ENCODE data around the gene DHRS3. TPM values are rescaled to one million over a fixed set of nuclear protein-coding genes. Genes with fewer than 3 reads are reported as not detected.

DHRS3 gene
- total and polyA plus RNA-seq, 10 donors, result 8.9 to 41.0 (median 28.7) TPM

DNA sequence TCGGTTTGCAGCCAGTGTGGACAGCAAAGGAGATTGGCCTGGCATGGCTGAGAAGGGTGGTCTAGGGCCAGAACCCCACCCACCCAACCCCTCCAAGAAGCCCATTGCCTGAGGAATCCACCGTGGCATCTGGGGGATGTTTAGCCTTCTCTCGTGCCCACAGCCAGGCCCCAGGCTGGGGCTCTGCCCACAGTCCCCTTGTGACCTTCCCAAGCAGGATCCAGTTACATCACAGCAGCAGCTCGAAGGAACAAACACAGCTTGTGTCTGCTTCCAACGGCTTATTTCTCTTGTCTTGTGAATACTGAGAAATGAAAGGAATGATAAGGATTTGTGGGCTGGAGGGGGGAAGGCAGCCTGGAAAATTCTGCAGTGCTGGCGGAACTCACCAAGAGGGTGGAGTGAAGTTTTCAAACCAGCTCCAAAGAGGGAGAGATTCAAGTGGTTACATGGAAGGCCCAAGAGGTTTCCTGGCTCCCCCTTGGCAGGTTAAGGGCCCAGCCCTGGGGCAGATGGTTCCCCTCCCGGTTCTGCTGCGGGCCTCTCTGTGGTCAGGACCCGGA, 61.6 kb downstream of the DHRS3 start:
- no peaks in the 10 kb centered on the region for H3K27me3 ChIP-seq (replicated peaks in 1 of 7)
- 30 to 61% (median 42%) methylated on average over 8 to 9 of the region's 9 CpGs for WGBS, 5 donors
- no peak for DNase-seq
- peak overlapping the region in 7 of 8 donors; percentile 17 to 69 (median 58) for H3K27ac ChIP-seq
- TF ChIP-seq POLR2A (IDR thresholded peaks at IDR 0.05) (no peak), POLR2AphosphoS5 (IDR thresholded peaks at IDR 0.05) (peak in 1 of 3 donors; percentile 38)
- H3K4me1 ChIP-seq, result peaks cover 0 to 31% (median 2%) of the 10 kb centered on the region in 6 donors
- H3K4me3 ChIP-seq, result no peak overlapping the region
- H3K9me3 ChIP-seq, result peaks cover 0 to 3% (median 0%) of the 10 kb centered on the region in 8 donors
- H3K36me3 ChIP-seq, result no peaks in the 10 kb centered on the region
- intact Hi-C loops (cut with DNase I; ENCODE audit: low total_unique reads), result no loop called here

DNA sequence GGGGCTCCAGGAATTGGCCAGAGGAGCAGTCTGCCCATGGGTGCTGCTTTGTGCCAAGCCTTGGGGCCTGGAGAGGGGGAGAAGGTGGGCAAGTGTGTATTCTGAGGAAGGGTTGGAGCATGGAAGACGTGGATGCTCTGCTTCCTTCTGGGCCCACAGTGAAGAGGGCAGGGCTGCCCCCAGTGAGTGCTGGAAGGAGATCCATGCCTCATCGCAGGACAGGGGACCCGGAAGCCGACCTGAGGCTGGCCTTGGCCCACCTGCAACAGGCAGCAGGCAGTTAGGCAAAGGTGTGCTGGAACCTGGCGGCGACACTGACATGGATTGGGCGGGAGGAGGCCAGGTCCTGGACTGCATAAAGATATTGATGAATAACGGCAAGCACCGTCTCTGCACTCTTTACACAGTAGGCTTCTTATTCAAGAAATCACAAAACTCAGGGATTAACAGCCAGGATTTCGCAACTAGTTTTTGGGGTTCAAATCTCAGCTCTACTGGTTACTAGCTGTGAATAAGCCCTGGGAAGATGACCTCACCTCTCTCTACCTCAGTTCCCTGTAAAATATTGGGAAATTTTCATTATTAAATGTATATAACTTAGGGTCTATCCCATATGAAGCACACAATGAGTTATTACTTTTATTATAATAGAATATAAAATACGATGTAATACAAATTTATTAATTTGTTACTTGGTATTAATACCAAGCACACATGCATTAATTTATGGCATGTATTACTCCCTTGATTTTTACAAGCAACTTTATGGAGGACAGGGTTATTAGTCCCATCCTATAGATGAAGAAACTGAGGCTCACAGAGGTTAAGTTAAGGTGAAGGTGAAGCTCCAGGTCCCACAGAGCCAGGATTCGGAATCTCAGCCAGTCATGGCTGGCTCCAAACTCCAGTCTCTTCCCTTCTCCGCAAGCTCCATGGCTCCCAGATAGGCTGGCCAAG, 62.3 kb downstream of the DHRS3 start:
- Histone ChIP-seq H3K4me1 (peaks cover 0 to 31% (median 2%) of the 10 kb centered on the region in 6 donors), H3K27ac (peak overlapping the region in 7 of 8 donors; percentile 17 to 69 (median 58)), H3K27me3 (replicated peaks in 1 of 7) (no peaks in the 10 kb centered on the region), H3K4me3 (no peak overlapping the region), H3K9me3 (no peaks in the 10 kb centered on the region), H3K36me3 (no peaks in the 10 kb centered on the region)
- WGBS, 5 donors, result 91 to 93% (median 93%) methylated on average over 13 of the region's 13 CpGs
- no peak for DNase-seq
- TF ChIP-seq POLR2A (IDR thresholded peaks at IDR 0.05), result no peak
- TF ChIP-seq POLR2AphosphoS5 (IDR thresholded peaks at IDR 0.05), result no peak
- TF ChIP-seq, protein P1, sequence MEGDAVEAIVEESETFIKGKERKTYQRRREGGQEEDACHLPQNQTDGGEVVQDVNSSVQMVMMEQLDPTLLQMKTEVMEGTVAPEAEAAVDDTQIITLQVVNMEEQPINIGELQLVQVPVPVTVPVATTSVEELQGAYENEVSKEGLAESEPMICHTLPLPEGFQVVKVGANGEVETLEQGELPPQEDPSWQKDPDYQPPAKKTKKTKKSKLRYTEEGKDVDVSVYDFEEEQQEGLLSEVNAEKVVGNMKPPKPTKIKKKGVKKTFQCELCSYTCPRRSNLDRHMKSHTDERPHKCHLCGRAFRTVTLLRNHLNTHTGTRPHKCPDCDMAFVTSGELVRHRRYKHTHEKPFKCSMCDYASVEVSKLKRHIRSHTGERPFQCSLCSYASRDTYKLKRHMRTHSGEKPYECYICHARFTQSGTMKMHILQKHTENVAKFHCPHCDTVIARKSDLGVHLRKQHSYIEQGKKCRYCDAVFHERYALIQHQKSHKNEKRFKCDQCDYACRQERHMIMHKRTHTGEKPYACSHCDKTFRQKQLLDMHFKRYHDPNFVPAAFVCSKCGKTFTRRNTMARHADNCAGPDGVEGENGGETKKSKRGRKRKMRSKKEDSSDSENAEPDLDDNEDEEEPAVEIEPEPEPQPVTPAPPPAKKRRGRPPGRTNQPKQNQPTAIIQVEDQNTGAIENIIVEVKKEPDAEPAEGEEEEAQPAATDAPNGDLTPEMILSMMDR (IDR thresholded peaks at IDR 0.05 in 8 of 11, conservative IDR thresholded peaks at IDR 0.05 in 3 of 11), result no peak
- intact Hi-C loops (cut with DNase I; ENCODE audit: low total_unique reads), result no loop called here

DNA sequence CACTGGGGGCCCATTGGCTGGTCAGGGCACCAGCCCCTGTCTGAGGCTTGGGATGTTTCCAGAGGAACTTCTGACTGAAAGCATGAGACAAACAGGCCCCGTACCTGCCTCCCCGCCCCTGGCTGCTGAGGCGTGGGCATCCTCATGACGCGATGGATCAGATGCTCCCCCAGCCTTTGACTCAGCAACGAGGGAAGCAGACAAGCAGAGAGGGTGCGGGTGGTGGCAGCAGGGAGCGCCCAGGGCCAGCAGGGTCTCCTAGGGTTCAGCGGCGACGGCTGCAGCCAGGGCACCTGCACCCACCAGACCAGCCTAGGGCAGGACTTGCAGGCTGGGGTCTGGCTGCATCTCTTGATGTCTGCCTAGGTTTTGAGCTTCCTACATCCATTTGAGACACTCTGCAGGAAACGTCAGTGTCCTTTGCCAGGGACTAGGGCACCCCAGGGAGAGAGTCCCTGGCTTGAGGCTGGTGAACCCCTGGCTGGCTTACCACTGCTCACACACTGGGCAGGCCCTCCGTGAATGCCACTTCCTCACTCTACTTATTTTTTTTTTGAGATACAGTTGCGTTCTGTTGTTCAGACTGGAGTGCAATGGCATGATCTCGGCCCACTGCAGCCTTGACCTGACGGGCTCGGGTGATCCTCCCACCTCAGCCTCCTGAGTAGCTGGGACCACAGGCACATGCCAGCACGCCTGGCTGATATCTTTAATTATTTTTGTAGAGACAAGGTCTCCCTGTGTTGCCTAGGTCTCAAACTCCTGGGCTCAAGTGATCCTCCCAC, 63.3 kb downstream of the DHRS3 start:
- Histone ChIP-seq H3K27me3 (replicated peaks in 1 of 7) (no peaks in the 10 kb centered on the region), H3K9me3 (no peaks in the 10 kb centered on the region), H3K4me1 (peaks cover 0 to 31% (median 2%) of the 10 kb centered on the region in 6 donors), H3K27ac (no peak overlapping the region), H3K36me3 (no peaks in the 10 kb centered on the region), H3K4me3 (no peak overlapping the region)
- intact Hi-C loops (cut with DNase I; ENCODE audit: low total_unique reads), result no loop called here
- WGBS, 5 donors, result 82 to 91% (median 87%) methylated on average over 9 to 18 of the region's 18 CpGs
- TF ChIP-seq POLR2A (IDR thresholded peaks at IDR 0.05), result no peak
- TF ChIP-seq, protein P1 (IDR thresholded peaks at IDR 0.05 in 8 of 11, conservative IDR thresholded peaks at IDR 0.05 in 3 of 11), result no peak
- no peak for TF ChIP-seq POLR2AphosphoS5 (IDR thresholded peaks at IDR 0.05)
- no peak for DNase-seq

DNA sequence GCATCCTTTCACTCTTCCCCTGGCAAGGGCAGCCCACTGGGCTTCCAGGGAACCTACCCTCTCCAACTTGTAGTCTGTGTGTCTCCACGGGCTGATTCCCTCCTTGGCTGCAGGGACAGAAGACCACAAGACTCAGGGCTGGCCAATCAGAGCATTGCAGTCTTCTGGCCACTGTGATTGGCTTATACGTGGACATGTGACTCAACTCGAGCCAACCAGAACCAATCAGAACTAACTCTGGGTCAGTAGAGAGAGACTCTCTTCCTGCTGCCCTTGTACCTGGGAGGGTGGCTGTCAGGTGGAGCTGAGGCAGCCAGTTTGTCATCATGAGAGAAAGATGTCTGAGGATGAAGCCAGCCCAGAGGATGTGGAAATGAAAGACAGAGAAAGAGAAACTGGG, 64.0 kb downstream of the DHRS3 start:
- TF ChIP-seq, protein P1 (IDR thresholded peaks at IDR 0.05 in 8 of 11, conservative IDR thresholded peaks at IDR 0.05 in 3 of 11), result no peak
- TF ChIP-seq POLR2AphosphoS5 (IDR thresholded peaks at IDR 0.05) (no peak), POLR2A (IDR thresholded peaks at IDR 0.05) (no peak)
- DNase-seq, result no peak
- 55 to 90% (median 85%) methylated on average over 3 of the region's 3 CpGs for WGBS, 5 donors
- Histone ChIP-seq H3K4me1 (peaks cover 0 to 31% (median 2%) of the 10 kb centered on the region in 6 donors), H3K36me3 (no peaks in the 10 kb centered on the region), H3K9me3 (no peaks in the 10 kb centered on the region), H3K4me3 (no peak overlapping the region), H3K27me3 (replicated peaks in 1 of 7) (no peaks in the 10 kb centered on the region), H3K27ac (peak overlapping the region in 3 of 8 donors; percentile 22 to 43 (median 29))
- intact Hi-C loops (cut with DNase I; ENCODE audit: low total_unique reads), result no loop called here

Measured in spleen (tissue), 11 donors.